DMS153 (cell line): ENCODE results near the gene ATP1A3.
A peak's percentile ranks its signal among the peaks of the same experiment; 100 is the strongest.
"Not testable (repeated sequence)": the region's sequence is repeated elsewhere in the genome, so short reads cannot be mapped to it uniquely, and the experiment has no call there.

Source experiments
- DNase-seq: peaks from one replicate; lab custom pipeline; 2025; lab: John Stamatoyannopoulos, UW

ATP1A3 gene

DNA sequence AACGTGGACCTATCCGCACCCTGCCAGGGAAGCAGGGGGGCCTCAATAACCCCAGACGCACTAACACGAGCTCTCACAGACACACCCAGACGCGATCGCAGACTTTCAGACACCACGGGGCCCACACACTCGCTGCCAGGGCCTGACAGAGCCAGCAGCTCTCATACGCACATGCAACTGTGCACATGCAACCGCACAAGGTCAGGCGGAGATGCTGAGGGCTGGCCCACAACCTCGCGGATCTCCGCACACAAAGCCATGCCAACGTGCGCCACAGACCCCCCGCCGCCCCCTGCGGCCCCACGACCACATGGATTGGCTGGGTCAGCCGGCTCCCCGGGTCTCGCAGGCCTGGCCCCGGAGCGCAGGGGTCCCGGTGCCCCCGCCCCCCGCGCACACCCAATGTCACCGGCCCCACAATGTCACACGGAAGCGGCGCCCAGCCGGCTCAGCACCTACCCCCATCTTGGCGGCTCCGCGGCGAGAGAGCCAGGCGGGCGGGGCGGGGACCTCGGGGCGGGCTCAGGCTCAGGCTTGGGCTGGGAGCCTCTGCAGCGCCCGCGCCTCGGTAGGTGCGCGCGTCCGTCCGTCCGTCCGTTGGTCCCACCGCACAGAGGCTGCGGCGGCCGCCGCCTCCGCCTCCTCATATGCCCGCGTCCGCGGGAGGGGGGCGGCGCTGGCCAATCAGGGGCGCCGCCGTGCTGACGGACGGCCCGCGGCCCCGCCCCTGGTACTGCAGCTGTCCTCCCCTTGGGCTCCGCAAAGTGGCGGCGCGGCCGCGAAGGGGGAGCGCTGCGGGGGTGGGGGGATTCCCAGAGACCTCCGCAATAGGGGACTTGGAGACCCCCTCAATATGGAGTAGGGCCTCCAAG lies at the start of gene ATP1A3:
TSS of gene ATP1A3 (minus strand) at position 619 of the 872 bp plus-strand sequence. CDS start at position 465, 154 bp downstream.
- peak; percentile 45 for DNase-seq

GRCh38 chr19:42042455-42043170 lies 48.6 kb upstream of the ATP1A3 start:
- no peak for DNase-seq

DNA sequence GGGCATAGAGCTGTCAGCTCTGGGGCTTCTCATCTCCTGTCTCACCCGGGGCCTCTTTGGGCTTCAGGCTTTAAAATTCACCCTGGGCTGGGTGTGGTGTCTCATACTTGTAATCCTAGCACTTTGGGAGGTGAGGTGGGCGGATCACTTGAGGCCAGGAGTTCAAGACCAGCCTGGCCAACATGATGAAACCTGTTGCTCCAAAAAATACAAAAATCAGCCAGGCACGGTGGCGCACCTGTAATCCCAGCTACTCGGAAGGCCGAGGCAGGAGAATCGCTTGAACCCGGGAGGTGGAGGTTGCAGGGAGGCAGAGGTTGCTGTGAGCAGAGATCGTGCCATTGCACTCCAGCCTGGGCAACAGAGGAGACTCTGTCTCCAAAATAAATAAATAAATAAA lies 46.5 kb upstream of the ATP1A3 start:
- DNase-seq: not testable (repeated sequence)

- no peak for DNase-seq
These were observed 46.0 kb upstream of the ATP1A3 start for GRCh38 chr19:42040031-42040430.

- DNase-seq: no peak
These were observed 44.6 kb upstream of the ATP1A3 start for GRCh38 chr19:42038666-42039065.

DNA sequence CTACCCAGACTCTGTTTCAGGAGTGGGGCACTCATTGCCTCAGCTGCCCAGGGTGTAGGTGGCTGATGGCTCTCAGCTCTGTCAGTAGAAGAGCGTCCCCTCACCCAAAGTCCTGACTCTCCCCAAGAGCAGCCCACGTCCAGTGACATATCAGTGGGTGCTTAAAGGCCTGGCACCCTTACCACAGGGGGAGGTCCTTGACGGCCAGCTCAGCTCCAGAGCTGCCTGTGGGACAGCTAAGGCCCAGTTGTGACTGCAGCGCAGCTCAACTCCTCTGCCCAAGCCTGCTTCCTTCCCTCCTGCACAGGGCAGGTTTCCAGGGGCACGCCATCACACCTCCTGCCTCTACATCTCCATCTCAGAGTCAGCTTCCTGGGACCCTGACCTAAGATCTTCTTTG lies 43.6 kb upstream of the ATP1A3 start:
- no peak for DNase-seq

- DNase-seq: peak; percentile 21
These were observed 40.8 kb upstream of the ATP1A3 start for GRCh38 chr19:42034640-42035391.

GRCh38 chr19:42033413-42033812 lies 39.4 kb upstream of the ATP1A3 start:
- DNase-seq: no peak

- peak; percentile 96 for DNase-seq
These were observed 38.4 kb upstream of the ATP1A3 start for GRCh38 chr19:42032431-42032830.

DNA sequence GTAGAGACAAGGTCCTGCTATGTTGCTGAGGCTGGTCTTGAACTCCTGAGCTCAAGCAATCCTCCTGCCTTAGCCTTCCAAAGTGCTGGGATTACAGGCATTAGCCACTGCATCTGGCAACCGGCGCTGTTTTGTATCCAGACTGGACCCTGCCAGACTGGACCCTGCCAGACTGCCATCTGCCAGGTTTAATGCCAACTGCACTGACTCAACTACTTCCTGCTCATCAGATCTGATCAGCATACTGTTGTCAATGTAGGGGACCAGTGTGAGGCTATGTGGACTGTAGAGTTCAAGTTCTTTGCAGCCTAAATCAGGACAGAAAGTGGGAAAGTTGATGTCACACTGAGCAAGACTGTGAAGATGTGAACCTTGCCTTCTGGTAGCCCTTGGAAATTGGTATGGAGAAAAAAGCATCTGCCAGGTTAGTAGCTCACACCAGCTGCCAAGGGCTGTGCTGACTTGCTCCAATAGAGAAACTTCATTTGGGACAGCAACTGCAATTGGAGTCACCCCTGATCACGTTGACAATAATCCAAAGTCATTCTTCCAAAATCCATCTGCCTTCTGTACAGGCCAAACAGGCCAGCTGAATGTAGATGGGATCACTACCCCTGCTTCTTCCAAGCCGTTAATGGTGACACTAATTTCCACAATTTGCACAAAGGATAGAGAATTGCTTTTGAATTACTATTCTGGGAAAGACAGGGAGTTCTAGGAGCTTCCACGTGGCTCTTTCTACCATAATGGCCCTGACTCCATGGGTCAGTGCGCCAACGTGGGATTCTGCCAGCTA lies 36.8 kb upstream of the ATP1A3 start:
- DNase-seq: no peak

DNA sequence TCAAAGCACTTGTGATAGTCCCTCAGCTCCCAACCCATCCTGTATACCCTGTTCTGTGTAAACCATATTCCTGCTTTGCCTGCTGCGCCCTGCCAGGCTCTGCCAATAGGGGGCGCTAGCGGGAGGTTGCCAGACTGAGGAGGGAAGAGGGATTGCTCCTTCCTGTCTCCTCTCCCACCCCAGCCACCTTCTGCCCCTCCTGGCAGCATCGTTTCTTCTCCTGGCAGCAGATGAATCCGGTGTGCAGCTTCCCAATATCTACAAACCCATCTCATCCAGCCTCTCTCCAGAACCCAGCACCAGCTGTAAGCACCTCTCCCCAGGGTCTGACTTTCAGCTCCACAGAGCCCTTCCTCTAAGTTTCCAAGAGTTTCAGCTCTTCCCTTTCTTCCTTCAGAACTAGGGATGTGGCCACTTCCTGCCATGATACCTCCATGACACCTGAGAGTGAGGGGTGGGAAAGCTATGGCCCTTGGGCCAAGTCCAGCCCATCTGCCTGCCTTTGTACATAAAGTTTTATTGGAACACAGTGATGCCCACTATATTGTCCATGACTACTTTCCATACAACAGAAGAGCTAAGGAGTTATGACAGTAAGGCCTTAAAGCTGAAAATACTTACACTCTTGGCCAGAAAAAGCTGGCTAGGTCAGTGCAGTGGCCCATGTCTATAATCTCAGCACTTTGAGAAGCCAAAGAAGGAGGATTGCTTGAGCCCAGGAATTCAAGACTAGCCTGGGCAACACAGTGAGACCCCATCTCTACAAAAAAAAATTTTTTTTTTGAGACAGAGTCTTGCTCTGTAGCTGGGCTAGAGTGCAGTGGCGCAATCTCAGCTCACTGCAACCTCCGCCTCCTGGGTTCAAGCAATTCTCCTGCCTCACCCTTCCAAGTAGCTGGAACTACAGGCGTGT lies 34.5 kb upstream of the ATP1A3 start:
- DNase-seq: no peak

- DNase-seq: no peak
These were observed 30.6 kb upstream of the ATP1A3 start for GRCh38 chr19:42024622-42025111.

DNA sequence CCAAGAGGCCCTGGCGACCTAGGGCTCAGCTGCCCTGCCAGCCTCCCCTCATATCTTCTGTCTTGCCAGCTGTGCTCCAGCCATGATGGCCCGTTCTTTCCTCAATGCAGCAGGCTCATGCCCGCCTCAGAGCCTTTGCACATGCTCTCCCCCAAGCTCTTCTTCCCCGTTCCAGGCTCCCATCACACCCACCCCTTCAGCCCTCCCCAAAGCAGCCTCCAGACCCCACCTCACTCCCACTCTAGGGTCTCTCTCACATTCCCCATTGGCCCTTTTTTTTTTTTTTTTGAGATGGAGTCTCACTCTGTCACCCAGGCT lies 29.9 kb upstream of the ATP1A3 start:
- DNase-seq: no peak

DNA sequence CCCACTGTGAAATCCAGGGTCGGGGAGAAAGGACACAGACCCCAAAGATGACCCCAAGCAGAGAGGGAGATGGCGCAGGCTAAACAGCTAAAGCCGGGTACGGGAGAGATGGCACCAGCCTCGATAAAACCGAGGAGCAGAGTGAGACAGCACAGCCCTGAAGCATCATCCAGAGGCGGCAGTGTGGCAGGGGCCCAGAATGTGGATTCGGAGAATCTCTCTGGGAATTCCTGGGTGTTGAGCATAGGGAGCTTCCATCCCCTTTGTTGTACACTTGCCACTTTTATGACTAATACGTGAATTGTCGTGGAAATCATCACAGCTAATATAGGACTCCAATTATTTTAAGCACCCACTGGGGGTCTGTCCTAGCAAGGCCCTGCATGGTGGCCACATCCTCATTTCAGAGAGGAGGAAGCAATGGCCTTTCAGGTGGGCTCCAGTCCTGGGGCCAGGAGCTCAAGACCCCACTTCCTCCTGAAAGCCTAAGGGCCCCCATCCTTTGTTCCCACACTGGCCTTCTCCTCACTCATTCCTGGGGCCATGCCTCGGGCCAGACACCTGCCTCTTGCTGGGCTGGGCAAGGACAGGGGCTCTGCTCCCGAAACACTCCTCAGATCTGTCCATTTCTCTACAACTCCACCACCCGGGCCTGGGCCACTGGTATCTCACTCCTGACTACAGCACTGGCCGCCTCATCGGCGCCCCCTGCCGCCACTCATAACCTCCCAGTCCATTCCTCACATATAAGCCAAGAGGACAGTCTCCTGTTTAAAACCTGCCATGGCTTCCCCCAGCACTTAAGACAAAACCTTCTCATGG lies 29.3 kb upstream of the ATP1A3 start:
- no peak for DNase-seq

DNA sequence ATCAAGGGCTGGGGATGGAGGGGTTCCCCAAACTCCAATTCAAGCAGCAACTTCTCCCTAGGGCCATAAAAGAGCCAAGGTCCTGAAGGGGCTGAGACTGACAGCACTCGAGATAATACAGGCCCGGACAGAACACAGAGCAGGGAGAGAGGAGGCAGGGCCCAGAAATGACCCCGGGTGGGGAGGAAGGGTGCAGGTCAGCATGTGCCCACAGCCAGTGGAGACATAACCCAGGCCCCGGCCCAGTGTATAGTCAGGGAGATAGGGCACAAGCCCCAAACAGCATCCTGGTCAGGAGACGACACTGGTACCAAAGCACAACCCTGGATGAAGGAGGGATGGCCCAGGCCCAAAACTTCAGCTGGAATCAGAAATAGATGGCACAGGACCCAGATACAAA lies 28.6 kb upstream of the ATP1A3 start:
- DNase-seq: no peak

GRCh38 chr19:42021185-42021584 lies 27.2 kb upstream of the ATP1A3 start:
- DNase-seq: no peak

DNA sequence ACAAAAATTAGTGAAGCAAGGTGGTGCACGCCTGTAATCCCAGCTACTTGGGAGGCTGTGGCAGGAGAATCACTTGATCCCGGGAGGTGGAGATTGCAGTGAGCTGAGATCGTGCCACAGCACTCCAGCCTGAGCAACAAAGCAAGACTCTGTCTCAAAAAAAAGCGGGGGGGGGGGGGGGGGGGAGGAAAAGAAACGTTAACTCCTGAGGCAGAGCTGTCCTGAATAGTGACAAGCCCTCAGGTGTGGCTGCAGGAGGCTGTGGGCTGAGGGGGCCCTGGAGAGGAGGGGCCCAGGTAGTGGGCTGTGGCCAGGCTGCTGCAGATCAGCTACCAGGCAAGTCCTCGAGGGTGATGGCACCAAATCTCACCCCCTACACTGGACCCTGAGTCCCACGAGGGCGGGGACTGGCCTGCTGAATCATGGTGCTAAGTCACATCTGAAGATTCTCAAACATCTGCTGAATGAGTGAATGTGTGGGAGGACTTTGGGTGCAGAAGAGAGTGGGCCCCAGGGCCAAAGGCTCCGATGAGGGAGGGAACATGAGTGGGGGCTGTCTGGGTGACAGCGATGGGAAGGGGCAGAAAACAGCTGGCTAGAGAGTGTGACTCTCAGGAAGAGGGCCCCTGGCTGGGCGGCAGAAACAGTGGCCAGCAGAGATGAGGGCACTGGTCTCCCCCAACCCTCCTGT lies 24.6 kb upstream of the ATP1A3 start:
- DNase-seq: no peak

DNA sequence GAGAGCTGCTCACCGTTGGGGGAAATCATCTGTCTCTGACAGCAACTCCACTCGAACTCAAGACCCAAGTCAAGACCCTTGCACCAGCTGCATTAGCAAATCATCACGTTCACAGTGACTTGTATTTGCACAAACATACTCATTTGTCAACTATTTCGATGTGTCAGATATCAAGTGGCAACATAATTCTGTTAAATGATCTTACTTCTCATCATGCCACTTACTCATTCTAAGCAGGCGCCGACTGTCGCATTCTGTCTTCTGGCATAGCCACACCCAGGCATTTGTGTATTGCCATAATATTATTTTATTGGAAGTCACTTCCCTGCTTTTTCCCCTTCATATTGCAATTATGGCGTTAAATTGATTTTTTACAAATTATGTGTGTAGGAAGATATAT lies 23.0 kb upstream of the ATP1A3 start:
- DNase-seq: no peak

- not testable (repeated sequence) for DNase-seq
These were observed 18.7 kb upstream of the ATP1A3 start for GRCh38 chr19:42012747-42013146.
